Measurements from ENCODE around the gene NME3. TPM values are rescaled to one million over a fixed set of nuclear protein-coding genes. Genes with fewer than 3 reads are reported as not detected.

Gene NME3
- total RNA-seq, 1 donor from 2014 or later, result 33.3 TPM

- Mint-ChIP-seq H3K27ac (ENCODE audit: unreplicated experiment) (no peak overlapping the region), H3K9me3 (ENCODE audit: unreplicated experiment) (no peaks in the 10 kb centered on the region), H3K27me3 (ENCODE audit: unreplicated experiment) (no peaks in the 10 kb centered on the region), H3K4me1 (ENCODE audit: unreplicated experiment) (no peaks in the 10 kb centered on the region), H3K4me3 (ENCODE audit: unreplicated experiment) (no peak overlapping the region), H3K36me3 (ENCODE audit: low read depth, unreplicated experiment) (peaks cover 7% of the 10 kb centered on the region)
- TF ChIP-seq CTCF (IDR thresholded peaks at IDR 0.05; ENCODE audit: unreplicated experiment), result no peak
- DNase-seq (ENCODE audit: low spot score), result peak; percentile 7
Measured at GRCh38 chr16:1791943-1792812, 20.8 kb upstream of the NME3 start.

GRCh38 chr16:1791256-1791942, 20.1 kb upstream of the NME3 start:
- Mint-ChIP-seq H3K27ac (ENCODE audit: unreplicated experiment) (no peak overlapping the region), H3K4me1 (ENCODE audit: unreplicated experiment) (no peaks in the 10 kb centered on the region), H3K36me3 (ENCODE audit: low read depth, unreplicated experiment) (peaks cover 3% of the 10 kb centered on the region), H3K9me3 (ENCODE audit: unreplicated experiment) (no peaks in the 10 kb centered on the region), H3K27me3 (ENCODE audit: unreplicated experiment) (no peaks in the 10 kb centered on the region), H3K4me3 (ENCODE audit: unreplicated experiment) (no peak overlapping the region)
- no peak for TF ChIP-seq CTCF (IDR thresholded peaks at IDR 0.05; ENCODE audit: unreplicated experiment)
- peak; percentile 4 for DNase-seq (ENCODE audit: low spot score)

GRCh38 chr16:1790611-1791255, 19.4 kb upstream of the NME3 start:
- Mint-ChIP-seq H3K9me3 (ENCODE audit: unreplicated experiment) (no peaks in the 10 kb centered on the region), H3K4me1 (ENCODE audit: unreplicated experiment) (no peaks in the 10 kb centered on the region), H3K4me3 (ENCODE audit: unreplicated experiment) (no peak overlapping the region), H3K36me3 (ENCODE audit: low read depth, unreplicated experiment) (peaks cover 3% of the 10 kb centered on the region), H3K27ac (ENCODE audit: unreplicated experiment) (no peak overlapping the region), H3K27me3 (ENCODE audit: unreplicated experiment) (no peaks in the 10 kb centered on the region)
- no peak for TF ChIP-seq CTCF (IDR thresholded peaks at IDR 0.05; ENCODE audit: unreplicated experiment)
- peak; percentile 4 for DNase-seq (ENCODE audit: low spot score)

- DNase-seq (ENCODE audit: low spot score), result no peak
- Mint-ChIP-seq H3K9me3 (ENCODE audit: unreplicated experiment) (no peaks in the 10 kb centered on the region), H3K4me1 (ENCODE audit: unreplicated experiment) (no peaks in the 10 kb centered on the region), H3K4me3 (ENCODE audit: unreplicated experiment) (no peak overlapping the region), H3K27me3 (ENCODE audit: unreplicated experiment) (no peaks in the 10 kb centered on the region), H3K27ac (ENCODE audit: unreplicated experiment) (no peak overlapping the region), H3K36me3 (ENCODE audit: low read depth, unreplicated experiment) (peaks cover 3% of the 10 kb centered on the region)
- TF ChIP-seq CTCF (IDR thresholded peaks at IDR 0.05; ENCODE audit: unreplicated experiment), result no peak
Measured at GRCh38 chr16:1790261-1790610, 18.9 kb upstream of the NME3 start.
